Endothelial cell of umbilical vein (primary cell): ENCODE results near the gene FCSK. TPM values are rescaled to one million over a fixed set of nuclear protein-coding genes. Genes with fewer than 3 reads are reported as not detected.

Experiments
- BruUV-seq: library from RNA; stranded (reverse); fragments of 400-500 nt; replicated peaks from 2 replicates; lab custom pipeline; 2021; lab: Mats Ljungman, UMichigan
- CTCF ChIA-PET: fragments of 300-600, 350-600 bp; sonication (Branson Sonifier 250); formaldehyde crosslinking; loops from one replicate; lab custom pipeline; 2021; ENCODE audit warnings: antibody characterized with exemption, inconsistent platforms; lab: Charles Lee
- POLR2A ChIA-PET: fragments of 300-600, 350-600 bp; sonication (Branson Sonifier 250); formaldehyde crosslinking; loops from one replicate; lab custom pipeline; 2021; ENCODE audit warnings: antibody characterized with exemption, inconsistent platforms; lab: Charles Lee
- DNase-seq: peaks from one replicate; pipeline ENCODE4 v3.0.0-alpha.2; 2011; ENCODE audit warnings: low read depth, low spot score
- FAIRE-seq: peaks from 2 replicates; lab custom pipeline; 2011; peaks lifted over from hg19 to GRCh38; lab: Jason Lieb, UNC
- H2AFZ ChIP-seq: 2 replicates; pipeline ENCODE4 v1.6.0; 2012; ENCODE audit warnings: low read depth, low read length, control low read depth, inconsistent platforms
- H3K27ac ChIP-seq: 2 replicates; pipeline ENCODE4 v1.5.1; 2011; ENCODE audit warnings: low read depth, mild to moderate bottlenecking, control low read depth, low read length, moderate library complexity; ENCODE audit not compliant: insufficient read depth
- H3K27me3 ChIP-seq, 2 experiments: 2 replicates each; pipeline versions ENCODE4 v1.6.0 to v1.6.1; 2011; ENCODE audit warnings: low read length in 2 of 2, mixed read lengths in 1 of 2; ENCODE audit not compliant: control insufficient read depth in 2 of 2, insufficient read depth in 2 of 2
- H3K36me3 ChIP-seq, 2 experiments: 2 replicates in 1 of 2; 3 replicates in 1 of 2; pipeline ENCODE4 v1.5.1; 2011; ENCODE audit warnings: low read length in 2 of 2, mild to moderate bottlenecking in 1 of 2, moderate library complexity in 1 of 2; ENCODE audit not compliant: control insufficient read depth in 2 of 2, insufficient read depth in 2 of 2; ENCODE audit errors: extremely low read depth in 1 of 2
- H3K4me1 ChIP-seq: 3 replicates; pipeline ENCODE4 v1.5.1; 2011; ENCODE audit warnings: mild to moderate bottlenecking, low read length; ENCODE audit not compliant: control insufficient read depth, insufficient read depth; ENCODE audit errors: extremely low read depth
- H3K4me2 ChIP-seq: 2 replicates; pipeline ENCODE4 v1.6.1; 2011; ENCODE audit warnings: low read length, control low read depth, mixed read lengths; ENCODE audit not compliant: insufficient read depth
- H3K4me3 ChIP-seq, 3 experiments: fragments of 200-600 bp in 1 of 3; sonication (generic), shearing (Covaris generic) in 1 of 3; replicated peaks in 1 of 3; 2 replicates each; pipeline ENCODE4 v1.5.1; 2011 to 2016; ENCODE audit warnings: control low read depth in 3 of 3, low read length in 3 of 3, mild to moderate bottlenecking in 2 of 3, inconsistent platforms in 1 of 3, low read depth in 1 of 3, moderate library complexity in 1 of 3; ENCODE audit not compliant: insufficient read depth in 1 of 3
- H3K79me2 ChIP-seq: 2 replicates; pipeline ENCODE4 v1.6.0; 2012; ENCODE audit warnings: low read length, inconsistent platforms; ENCODE audit not compliant: control insufficient read depth, insufficient read depth
- H3K9ac ChIP-seq: replicated peaks from 2 replicates; pipeline ENCODE3; 2011; ENCODE audit warnings: low read length, control low read depth; ENCODE audit not compliant: insufficient read depth; ENCODE audit errors: extremely low read depth
- H3K9me1 ChIP-seq: replicated peaks from 3 replicates; pipeline ENCODE4 v1.6.0; 2011; ENCODE audit warnings: mild to moderate bottlenecking, low read length; ENCODE audit not compliant: control insufficient read depth, insufficient read depth; ENCODE audit errors: extremely low read depth
- H3K9me3 ChIP-seq: replicated peaks from 2 replicates; pipeline ENCODE4 v1.5.1; 2012; ENCODE audit warnings: low read length, inconsistent platforms; ENCODE audit not compliant: control insufficient read depth, insufficient read depth
- H4K20me1 ChIP-seq: replicated peaks from 2 replicates; pipeline ENCODE3; 2011; ENCODE audit warnings: mild to moderate bottlenecking, low read length; ENCODE audit not compliant: control insufficient read depth, insufficient read depth; ENCODE audit errors: extremely low read depth
- JUN ChIP-seq: IDR thresholded peaks from 2 replicates; pipeline ENCODE4 v1.6.1; 2011; ENCODE audit warnings: borderline replicate concordance, low read depth; ENCODE audit not compliant: insufficient read length, insufficient read depth
- MAX ChIP-seq: IDR thresholded peaks from 2 replicates; pipeline ENCODE4 v1.6.1; 2011; ENCODE audit not compliant: insufficient read depth, insufficient read length
- MYC ChIP-seq: IDR thresholded peaks from one replicate; pipeline ENCODE4 v1.6.1; 2011; ENCODE audit warnings: mild to moderate bottlenecking, low read depth, low read length
- POLR2A ChIP-seq: IDR thresholded peaks from 2 replicates; pipeline ENCODE4 v1.6.1; 2012; ENCODE audit warnings: low read depth, mild to moderate bottlenecking, control low read depth, low read length
- POLR2AphosphoS5 ChIP-seq: IDR thresholded peaks from 2 replicates; pipeline ENCODE4 v1.6.1; 2012; ENCODE audit warnings: low read depth, mild to moderate bottlenecking, control low read depth, low read length, moderate library complexity; ENCODE audit not compliant: insufficient read depth
- dilution Hi-C: fragments of 300-500 bp; cut with MboI; formaldehyde crosslinking; loops from one replicate; pipeline ENCODE4 v1.15.0; 2019; ENCODE audit warnings: low sequenced_read_pairs; ENCODE audit not compliant: extremely low pct_ligation_motif_present
- intact Hi-C: fragments of 100-400 bp; cut with micrococcal nuclease; formaldehyde crosslinking; loops from one replicate; pipeline ENCODE4 v1.10.0; 2022
- polyA plus RNA-seq, 4 experiments: library from polyadenylated mRNA; depleted of rRNA in 3 of 4; stranded (reverse) in 3 of 4; unstranded in 1 of 4; fragments of >200 nt; gene quantifications; 2 replicates each; pipeline versions ENCODE4 v1.2.1 to v1.2.3, GENCODE V29; 2011 to 2012; ENCODE audit warnings: missing spikeins in 1 of 4
- total RNA-seq: library from RNA; stranded (reverse); gene quantifications from 2 replicates; pipeline ENCODE4 v1.2.3, GENCODE V29; 2021

FCSK gene
- total and polyA plus RNA-seq, 2 donors (not counting 3 experiments of a cell fraction or from before 2014, with no cell fraction given): 12.4 to 18.0 TPM

- peaks cover 33% of the 10 kb centered on the region for H3K79me2 ChIP-seq
- BruUV-seq: no TSS peak
- no peaks in the 10 kb centered on the region for H3K9me1 ChIP-seq
- H3K4me1 ChIP-seq: peaks cover 32% of the 10 kb centered on the region
- no peaks in the 10 kb centered on the region for H3K27me3 ChIP-seq
- POLR2A ChIA-PET: interaction anchor here (0.8 kb wide), 1 partner anchor 58 kb away, joined by 3 read pairs; no protein-coding TSS in a partner anchor
- H3K27ac ChIP-seq: peak within 1 kb of the TSS; percentile 42
- CTCF ChIA-PET: interaction anchor here (0.6 to 2.0 kb wide), 9 partner anchors 10 to 1150 kb away, joined by 3 to 8 read pairs (median 5); no protein-coding TSS in a partner anchor
- peak within 1 kb of the TSS; percentile 53 to 88 (median 66) for H3K4me3 ChIP-seq
- peak within 1 kb of the TSS; percentile 98 for H2AFZ ChIP-seq
- H3K9me3 ChIP-seq: no peaks in the 10 kb centered on the region
- DNase-seq (peak; percentile 95), FAIRE-seq (peak; percentile 81)
- dilution Hi-C loops (no loop called here), intact Hi-C loops (loop anchor here (1.0 to 2.0 kb wide), 4 partner anchors 15 to 84 kb away; partner anchors contain the start of genes COG4, FCSK and SF3B3)
- peaks cover 0 to 5% of the 10 kb centered on the region in 2 experiments for H3K36me3 ChIP-seq
- TF ChIP-seq POLR2A (peak; percentile 34), JUN (no peak), MAX (no peak), MYC (peak; percentile 20), POLR2AphosphoS5 (peak; percentile 6)
- peak within 1 kb of the TSS; percentile 72 for H3K9ac ChIP-seq
- no peaks in the 10 kb centered on the region for H4K20me1 ChIP-seq
- peak within 1 kb of the TSS; percentile 96 for H3K4me2 ChIP-seq
Observed at GRCh38 chr16:70438969-70439862, 15.2 kb upstream of the FCSK start, which contains the start of gene ST3GAL2. Gene ST3GAL2 (minus strand): TSS chr16:70439100. CDS start chr16:70398530, 40,570 bp downstream.
